NCI-H82 treated with DMSO at 0.1 percent for 48 hours (cell line): ENCODE measurements around the gene CD109.
"Not testable (repeated sequence)": the region's sequence is repeated elsewhere in the genome, so short reads cannot be mapped to it uniquely, and the experiment has no call there.

Experiments used
- DNase-seq: peaks from one replicate; lab custom pipeline; 2025; ENCODE audit not compliant: unreplicated experiment; lab: John Stamatoyannopoulos, UW

CD109 gene

GRCh38 chr6:73851048-73851447 is 155.0 kb downstream of the CD109 start:
- not testable (repeated sequence) for DNase-seq

- peak; percentile 31 for DNase-seq
Observed at GRCh38 chr6:73854998-73855718, 159.2 kb downstream of the CD109 start.

- no peak for DNase-seq
Observed at GRCh38 chr6:73857341-73857890, 161.4 kb downstream of the CD109 start.

GRCh38 chr6:73858376-73858775 is 162.4 kb downstream of the CD109 start:
- no peak for DNase-seq

GRCh38 chr6:73860303-73860702 is 164.3 kb downstream of the CD109 start:
- DNase-seq: no peak

GRCh38 chr6:73866305-73866704 is 170.3 kb downstream of the CD109 start:
- no peak for DNase-seq

- DNase-seq: no peak
Observed at GRCh38 chr6:73867411-73867810, 171.4 kb downstream of the CD109 start.

GRCh38 chr6:73870907-73871306 is 174.9 kb downstream of the CD109 start:
- no peak for DNase-seq

- no peak for DNase-seq
Observed at GRCh38 chr6:73873081-73873480, 177.1 kb downstream of the CD109 start.
